Heart left ventricle (tissue), 16 donors: Measurements from ENCODE around the gene TRIM66. TPM values are rescaled to one million over a fixed set of nuclear protein-coding genes. Genes with fewer than 3 reads are reported as not detected.

Source experiments
- ATAC-seq, 4 donors: fragments of 200-7000 bp; cut with Tn5 transposase; one replicate each; pipeline ENCODE4 v1.9.1; 2020 to 2022; ENCODE audit warnings: moderate library complexity in 4 of 4, mild to moderate bottlenecking in 3 of 4, moderate number of reproducible peaks in 1 of 4
- DNase-seq, 5 donors: peaks; one replicate each; pipeline ENCODE4 v3.0.0-alpha.2; 2020
- H3K27ac ChIP-seq, 12 donors: fragments of 200-600 bp; sonication (generic) in 4 of 12; one replicate each; pipeline versions ENCODE4 v1.5.0 to v1.8.0; 2016 to 2022; ENCODE audit warnings: mild to moderate bottlenecking in 2 of 12
- H3K27me3 ChIP-seq, 9 donors: fragments of 200-600 bp; sonication (generic) in 2 of 9; one replicate each; pipeline versions ENCODE4 v1.5.1 to v1.8.0; 2016 to 2022; ENCODE audit warnings: mild to moderate bottlenecking in 3 of 9
- H3K36me3 ChIP-seq, 9 donors: fragments of 200-600 bp; sonication (generic) in 2 of 9; one replicate each; pipeline versions ENCODE4 v1.5.0 to v1.8.0; 2018 to 2022; ENCODE audit warnings: mild to moderate bottlenecking in 2 of 9
- H3K4me1 ChIP-seq, 12 donors: fragments of 200-600 bp; sonication (generic) in 4 of 12; one replicate each; pipeline versions ENCODE4 v1.5.0 to v1.8.0; 2016 to 2022; ENCODE audit warnings: mild to moderate bottlenecking in 3 of 12
- H3K4me3 ChIP-seq, 12 donors: fragments of 200-600 bp; sonication (generic) in 4 of 12; one replicate each; pipeline versions ENCODE4 v1.5.0 to v1.8.0; 2017 to 2022; ENCODE audit warnings: mild to moderate bottlenecking in 9 of 12, moderate library complexity in 4 of 12
- H3K9me3 ChIP-seq, 12 donors: fragments of 200-600 bp; sonication (generic) in 4 of 12; one replicate each; pipeline versions ENCODE4 v1.5.0 to v1.8.0; 2016 to 2022; ENCODE audit warnings: mild to moderate bottlenecking in 1 of 12
- POLR2A ChIP-seq, 2 donors: fragments of 450-650 bp; IDR thresholded peaks; one replicate each; pipeline ENCODE4 v1.6.1; 2017; ENCODE audit warnings: antibody characterized with exemption in 2 of 2, mild to moderate bottlenecking in 2 of 2, moderate library complexity in 2 of 2
- WGBS, 4 donors: extraction: QIAGEN DNeasy Blood & Tissue Kit in 2 of 4; methylation state at CpG; one replicate each; pipeline versions ENCODE4 v1.1.5 to v1.1.7; 2013 to 2018; 5-methylcytosine and 5-hydroxymethylcytosine counted together
- intact Hi-C, 10 donors: fragments of 100-400 bp; cut with DNase I; formaldehyde crosslinking; loops; one replicate each; pipeline versions ENCODE4 v1.11.1 to v1.14.2; 2022
- polyA plus RNA-seq, 2 donors: library from polyadenylated mRNA; stranded (reverse); fragments of 200-250 nt; gene quantifications; one replicate each; pipeline ENCODE4 v1.2.3, GENCODE V29; 2013
- total RNA-seq, 9 donors: library from RNA; depleted of rRNA in 2 of 9; stranded (reverse); fragments of >200 nt in 2 of 9; fragmentation: NEBNext Ultra II Directional in 3 of 9; extraction: Animal tissue kit (Norgen Biotek cat#: 25700) in 3 of 9; gene quantifications; one replicate each; pipeline versions ENCODE4 v1.1.0 to v1.2.4, GENCODE V29; 2016 to 2023
- TF ChIP-seq, protein P1 (sequence below), 12 donors: fragments of 200-600 bp; sonication (generic) in 4 of 12; IDR thresholded peaks; one replicate each; pipeline versions ENCODE4 v1.5.0 to v1.8.0; 2018 to 2022; ENCODE audit warnings: antibody characterized with exemption in 12 of 12, mild to moderate bottlenecking in 5 of 12
- donor health status: ischemic (EF 13 %, LVEDD 7.1; RV severe dilation, severe dysfunction).
- donor health status: healthy with polysubstance abuse.
- donor health status: DM: no; HTN: yes; CAD: no.
- donor health status: DM: no; HTN: no; CAD: no.
- donor health status: ischemic (EF 25% LVEDD 6.9; RV normal size, moderate dysfunction).
- donor health status: ischemic (EF 25% LVEDD 5.7; RV mildly dilated, moderate dysfunction).
- donor health status: healthy.
- donor health status: DM: yes; HTN: yes; CAD: no.
- donor health status: ischemic (EF 35%, LVEDD 5.7; RV mildly dilated, moderate dysfunction).
- donor health status: nonischemic (EF 11% LVEDD 7.7; RV severe dilation, severe dysfunction).
- donor health status: DM: yes; HTN: yes; CAD: no.
- donor health status: PGD.
- donor health status: ischemic (EF 29% LVEDD 5.4; RV normal size, mild dysfunction).
- donor health status: nonischemic (EF 23%, LVEDD 6.1; RV moderate dilation, normal function).

Gene TRIM66
- total and polyA plus RNA-seq, 11 donors: 0.71 to 10.1 (median 3.8) TPM

DNA sequence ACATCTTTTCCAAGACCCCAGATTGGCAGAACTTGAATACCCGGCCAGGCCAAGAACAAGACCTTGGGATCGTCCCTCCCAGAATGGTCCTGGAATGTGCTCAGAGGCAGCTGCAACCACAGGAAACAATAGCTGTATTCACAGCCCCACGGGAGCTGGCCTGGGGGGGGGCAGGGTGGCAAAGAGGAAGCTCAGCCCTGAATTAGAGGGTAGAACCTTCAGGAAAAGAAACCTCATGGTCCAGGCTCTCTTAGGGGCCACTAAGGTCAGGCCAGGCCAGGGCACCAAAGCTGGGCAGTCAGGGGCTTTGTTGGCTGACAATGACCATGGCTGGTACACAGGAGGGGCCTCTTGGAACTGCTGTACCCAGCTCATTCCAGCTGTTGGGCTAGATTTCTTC lies 17.4 kb upstream of the TRIM66 start:
- intact Hi-C loops: loop anchor here in 2 of 10 donors (5.0 to 10.0 kb wide), 2 partner anchors 67 to 75 kb away; no protein-coding TSS in a partner anchor
- WGBS, 4 donors: 25 to 43% (median 33%) methylated on average over 3 of the region's 3 CpGs
- TF ChIP-seq POLR2A (IDR thresholded peaks at IDR 0.05): no peak
- TF ChIP-seq, protein P1, sequence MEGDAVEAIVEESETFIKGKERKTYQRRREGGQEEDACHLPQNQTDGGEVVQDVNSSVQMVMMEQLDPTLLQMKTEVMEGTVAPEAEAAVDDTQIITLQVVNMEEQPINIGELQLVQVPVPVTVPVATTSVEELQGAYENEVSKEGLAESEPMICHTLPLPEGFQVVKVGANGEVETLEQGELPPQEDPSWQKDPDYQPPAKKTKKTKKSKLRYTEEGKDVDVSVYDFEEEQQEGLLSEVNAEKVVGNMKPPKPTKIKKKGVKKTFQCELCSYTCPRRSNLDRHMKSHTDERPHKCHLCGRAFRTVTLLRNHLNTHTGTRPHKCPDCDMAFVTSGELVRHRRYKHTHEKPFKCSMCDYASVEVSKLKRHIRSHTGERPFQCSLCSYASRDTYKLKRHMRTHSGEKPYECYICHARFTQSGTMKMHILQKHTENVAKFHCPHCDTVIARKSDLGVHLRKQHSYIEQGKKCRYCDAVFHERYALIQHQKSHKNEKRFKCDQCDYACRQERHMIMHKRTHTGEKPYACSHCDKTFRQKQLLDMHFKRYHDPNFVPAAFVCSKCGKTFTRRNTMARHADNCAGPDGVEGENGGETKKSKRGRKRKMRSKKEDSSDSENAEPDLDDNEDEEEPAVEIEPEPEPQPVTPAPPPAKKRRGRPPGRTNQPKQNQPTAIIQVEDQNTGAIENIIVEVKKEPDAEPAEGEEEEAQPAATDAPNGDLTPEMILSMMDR (IDR thresholded peaks at IDR 0.05): no peak
- Histone ChIP-seq H3K27ac (peak overlapping the region in 11 of 12 donors; percentile 10 to 95 (median 54)), H3K4me1 (peaks cover 0 to 24% (median 15%) of the 10 kb centered on the region in 12 donors), H3K27me3 (no peaks in the 10 kb centered on the region), H3K36me3 (peaks cover 0 to 87% (median 84%) of the 10 kb centered on the region in 9 donors), H3K4me3 (no peak overlapping the region), H3K9me3 (no peaks in the 10 kb centered on the region)
- DNase-seq (peak in 1 of 5 donors; percentile 46), ATAC-seq (peak in 3 of 4 donors; percentile 6 to 58 (median 17))

DNA sequence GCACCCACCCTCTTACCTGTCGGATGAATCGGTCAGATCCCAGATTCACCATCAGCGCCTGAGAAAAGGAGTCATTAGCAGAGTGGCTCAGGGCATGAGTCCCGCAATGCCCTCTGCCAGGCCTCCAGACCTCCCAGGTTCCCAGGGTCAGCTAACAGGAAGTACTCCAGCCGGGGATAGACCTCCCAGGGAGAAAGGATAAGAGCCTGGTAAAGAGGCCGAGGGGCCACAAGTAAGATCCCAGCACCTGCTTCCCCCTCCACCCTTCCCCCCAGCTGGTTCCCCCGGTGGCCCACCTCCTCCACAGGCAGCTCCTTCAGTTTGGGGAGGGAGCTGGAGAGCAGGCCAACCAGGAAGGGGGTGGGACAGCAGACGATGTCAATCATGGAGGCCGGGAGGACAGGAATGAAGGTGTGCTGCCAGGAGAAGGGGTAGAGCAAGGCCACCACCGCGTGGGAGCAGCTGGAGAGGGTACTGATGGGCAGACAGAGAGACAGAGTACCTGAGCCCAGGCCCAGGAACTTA lies 16.5 kb upstream of the TRIM66 start:
- no peak overlapping the region for H3K4me3 ChIP-seq
- DNase-seq: no peak
- 63 to 73% (median 65%) methylated on average over 11 of the region's 11 CpGs for WGBS, 4 donors
- intact Hi-C loops: loop anchor here in 1 of 10 donors (5.0 kb wide), 1 partner anchor 68 kb away; no protein-coding TSS in a partner anchor
- H3K4me1 ChIP-seq: peaks cover 0 to 24% (median 15%) of the 10 kb centered on the region in 12 donors
- no peaks in the 10 kb centered on the region for H3K9me3 ChIP-seq
- no peak for ATAC-seq
- H3K27ac ChIP-seq: peak overlapping the region in 4 of 12 donors; percentile 6 to 95 (median 38)
- no peaks in the 10 kb centered on the region for H3K27me3 ChIP-seq
- H3K36me3 ChIP-seq: peaks cover 0 to 88% (median 84%) of the 10 kb centered on the region in 9 donors
- TF ChIP-seq, protein P1 (IDR thresholded peaks at IDR 0.05): no peak
- TF ChIP-seq POLR2A (IDR thresholded peaks at IDR 0.05): no peak

DNA sequence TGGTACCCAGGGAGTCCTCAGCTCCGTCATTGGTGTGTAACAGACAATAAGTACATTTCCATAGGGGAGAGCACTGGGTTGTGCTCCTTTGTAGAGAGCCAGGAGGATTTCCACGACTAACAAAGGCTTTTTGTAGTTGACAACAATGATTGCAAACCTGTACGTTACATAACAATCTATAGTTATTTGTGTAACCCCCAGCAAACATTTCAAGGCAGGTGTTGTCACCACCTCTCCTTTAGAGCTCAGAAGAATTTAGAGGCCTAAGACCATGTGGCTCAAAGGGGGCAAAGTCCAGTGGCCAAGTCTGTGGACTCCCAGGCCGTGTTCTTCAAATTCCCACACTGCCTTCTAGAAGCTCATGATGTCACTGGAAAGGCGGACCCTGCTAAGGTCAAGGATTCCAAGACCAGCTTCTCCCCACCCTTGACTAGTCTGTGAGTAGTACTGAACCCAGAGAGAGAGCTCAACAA lies 15.9 kb upstream of the TRIM66 start:
- no peaks in the 10 kb centered on the region for H3K27me3 ChIP-seq
- ATAC-seq: no peak
- H3K4me3 ChIP-seq: no peak overlapping the region
- WGBS, 4 donors: 87 to 89% (median 88%) methylated on average over 5 of the region's 5 CpGs
- H3K4me1 ChIP-seq: peaks cover 0 to 24% (median 15%) of the 10 kb centered on the region in 12 donors
- peaks cover 0 to 89% (median 84%) of the 10 kb centered on the region in 9 donors for H3K36me3 ChIP-seq
- DNase-seq: no peak
- intact Hi-C loops: loop anchor here in 1 of 10 donors (5.0 kb wide), 1 partner anchor 69 kb away; no protein-coding TSS in a partner anchor
- peak overlapping the region in 2 of 12 donors; percentile 18 to 54 for H3K27ac ChIP-seq
- TF ChIP-seq, protein P1 (IDR thresholded peaks at IDR 0.05): no peak
- TF ChIP-seq POLR2A (IDR thresholded peaks at IDR 0.05): no peak
- H3K9me3 ChIP-seq: no peaks in the 10 kb centered on the region

DNA sequence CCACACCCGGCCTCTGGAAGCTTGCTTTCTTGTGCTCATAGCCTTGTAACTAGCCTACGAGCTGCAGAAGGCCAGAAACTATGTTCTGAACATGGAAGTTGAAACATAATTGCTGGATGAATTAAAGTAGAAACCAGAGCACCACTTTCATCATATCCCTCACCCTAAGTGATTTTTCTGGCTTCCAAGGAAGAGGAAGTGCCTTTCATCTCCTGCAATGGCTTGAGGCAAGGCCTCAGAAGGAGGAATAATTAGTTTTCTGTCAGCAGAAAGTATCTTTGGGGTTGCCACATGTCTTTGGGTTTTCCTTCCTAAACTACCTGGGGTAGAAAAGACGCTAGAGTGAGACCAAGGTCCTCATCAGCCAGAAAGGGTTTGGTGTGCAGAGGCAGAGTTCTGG lies 14.6 kb upstream of the TRIM66 start:
- Histone ChIP-seq H3K4me1 (peaks cover 0 to 24% (median 15%) of the 10 kb centered on the region in 12 donors), H3K36me3 (peaks cover 0 to 91% (median 84%) of the 10 kb centered on the region in 9 donors), H3K27ac (peak overlapping the region in 1 of 12 donors; percentile 6), H3K4me3 (no peak overlapping the region), H3K9me3 (no peaks in the 10 kb centered on the region), H3K27me3 (no peaks in the 10 kb centered on the region)
- TF ChIP-seq, protein P1 (IDR thresholded peaks at IDR 0.05): no peak
- TF ChIP-seq POLR2A (IDR thresholded peaks at IDR 0.05): no peak
- WGBS, 4 donors: 90 to 96% (median 91%) methylated on average over 3 of the region's 3 CpGs
- ATAC-seq (no peak), DNase-seq (no peak)
- intact Hi-C loops: loop anchor here in 1 of 10 donors (5.0 kb wide), 1 partner anchor 70 kb away; no protein-coding TSS in a partner anchor
